Glomerular visceral epithelial cell (primary cell): ENCODE results near the gene LEPROT.
"Not testable (repeated sequence)": the region's sequence is repeated elsewhere in the genome, so short reads cannot be mapped to it uniquely, and the experiment has no call there.

ENCODE experiments used
- DNase-seq: peaks from one replicate; pipeline ENCODE4 v3.0.0-alpha.2; 2016; ENCODE audit errors: extremely low spot score

LEPROT gene

GRCh38 chr1:65437616-65438015, 17.1 kb downstream of the LEPROT start:
- no peak for DNase-seq

GRCh38 chr1:65440322-65440900, 19.9 kb downstream of the LEPROT start:
- DNase-seq, result no peak

DNA sequence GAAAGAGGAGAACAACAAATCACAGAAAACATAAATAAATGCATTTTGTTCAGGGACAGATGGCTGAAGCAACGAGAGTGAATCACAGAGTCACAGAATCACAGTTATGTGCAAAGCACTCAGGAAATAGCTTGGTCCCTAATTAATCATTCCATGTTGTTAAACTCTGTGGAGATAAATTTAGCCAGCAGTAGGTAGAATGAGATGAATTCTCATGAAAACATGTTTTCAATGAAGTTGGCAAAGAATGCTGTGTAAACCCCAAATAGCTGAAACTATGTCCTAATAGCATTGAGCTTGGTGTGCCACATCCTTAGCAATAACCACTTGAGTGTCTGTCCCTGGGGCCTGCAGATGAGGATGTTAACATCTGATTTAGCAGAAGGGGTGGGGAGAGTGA, 20.4 kb downstream of the LEPROT start:
- no peak for DNase-seq

DNA sequence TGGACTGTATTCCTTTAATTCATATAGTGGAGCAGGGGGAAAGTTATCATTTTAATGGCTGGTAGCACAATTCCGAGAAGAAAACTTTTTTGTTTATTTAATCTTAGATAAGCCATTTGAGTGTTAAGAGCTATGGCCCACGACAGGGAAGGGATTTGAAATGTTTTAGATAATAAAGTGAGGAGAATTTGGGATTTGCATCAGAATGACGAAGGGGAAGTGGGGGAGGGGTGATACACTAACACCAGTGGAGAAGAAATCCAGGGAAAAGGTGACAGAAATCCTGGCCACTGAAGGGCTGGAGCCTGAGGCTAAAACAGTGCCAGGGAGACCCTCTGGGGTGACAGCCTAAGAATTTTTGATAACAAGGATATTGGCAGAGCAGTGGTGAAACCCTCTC, 21.0 kb downstream of the LEPROT start:
- DNase-seq, result no peak

DNA sequence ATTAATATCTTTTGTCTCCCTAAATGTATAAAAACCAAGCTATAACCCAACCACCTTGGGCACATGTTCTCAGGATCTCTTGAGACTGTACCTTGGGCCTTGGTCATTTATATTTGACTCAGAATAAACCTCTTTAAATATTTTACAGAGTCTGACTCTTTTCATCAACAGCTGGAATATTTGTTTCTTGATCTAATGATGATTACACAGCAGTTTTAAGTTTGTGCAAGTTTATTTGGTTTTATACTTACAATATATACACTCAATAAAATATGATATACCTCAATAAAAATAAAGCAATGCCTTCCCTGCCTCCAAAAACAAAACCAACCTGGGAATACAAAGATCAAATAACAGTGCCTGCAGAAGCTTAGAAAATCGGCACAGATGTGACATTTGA, 22.0 kb downstream of the LEPROT start:
- DNase-seq, result no peak

DNA sequence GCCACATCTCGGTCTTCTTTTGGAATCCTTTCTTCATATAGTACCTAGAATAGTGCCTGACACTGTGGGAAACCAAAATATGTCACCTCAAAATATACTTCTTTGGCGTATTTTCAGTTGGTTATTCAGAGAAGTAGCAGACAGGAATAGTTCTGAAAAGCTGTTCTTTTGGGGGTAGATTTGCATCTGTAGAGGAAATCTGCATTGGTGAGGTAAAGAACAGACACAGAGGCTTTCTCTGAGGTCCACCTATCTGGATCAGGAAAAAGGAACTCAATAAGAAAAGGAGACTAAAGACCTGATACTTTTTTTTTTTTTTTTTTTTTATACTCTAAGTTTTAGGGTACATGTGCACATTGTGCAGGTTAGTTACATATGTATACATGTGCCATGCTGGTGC, 23.2 kb downstream of the LEPROT start:
- no peak for DNase-seq

DNA sequence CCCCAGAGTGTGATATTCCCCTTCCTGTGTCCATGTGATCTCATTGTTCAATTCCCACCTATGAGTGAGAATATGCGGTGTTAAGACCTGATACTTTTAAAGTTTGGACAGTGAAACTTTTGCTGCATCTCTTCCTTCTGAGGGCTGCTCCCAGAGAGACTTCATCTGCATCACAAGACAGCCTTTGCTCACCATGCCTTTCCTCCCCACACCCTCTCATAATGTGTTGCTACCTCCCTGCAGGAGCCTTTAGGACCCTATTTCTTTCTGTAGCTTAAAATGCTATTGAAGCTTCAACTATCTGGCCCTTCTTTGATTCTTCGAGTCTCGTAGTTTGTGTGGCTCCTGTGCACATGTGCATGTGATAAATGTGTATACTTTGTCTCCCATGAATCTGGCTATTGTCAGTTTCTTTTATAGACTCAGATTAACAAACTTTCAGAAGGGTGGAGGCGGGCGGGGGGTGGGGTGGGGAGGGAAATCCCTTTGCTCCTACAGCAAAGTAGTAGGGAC, 23.7 kb downstream of the LEPROT start:
- no peak for DNase-seq

DNA sequence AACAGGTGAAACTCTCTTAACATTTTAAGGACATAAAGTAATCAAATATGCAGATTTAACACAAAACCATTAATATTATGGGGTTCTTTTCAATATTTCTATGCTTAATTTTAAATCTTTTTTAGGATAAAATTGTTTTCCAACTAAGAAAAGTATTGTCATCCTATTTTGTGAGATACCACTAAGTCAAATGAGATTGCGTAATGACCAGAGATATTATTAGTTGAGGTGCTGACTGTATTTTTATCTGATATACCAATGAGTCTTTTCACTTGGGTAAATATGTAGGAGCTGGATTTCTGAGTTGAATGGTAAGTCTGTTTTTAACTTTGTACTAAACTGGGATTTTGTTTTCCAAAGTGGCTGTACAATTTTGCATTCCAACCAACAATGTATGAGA, 25.4 kb downstream of the LEPROT start:
- DNase-seq, result no peak

GRCh38 chr1:65449214-65449823, 28.9 kb downstream of the LEPROT start:
- DNase-seq, result no peak

GRCh38 chr1:65455678-65456077, 35.2 kb downstream of the LEPROT start:
- DNase-seq, result not testable (repeated sequence)

GRCh38 chr1:65456481-65456880, 36.0 kb downstream of the LEPROT start:
- no peak for DNase-seq

DNA sequence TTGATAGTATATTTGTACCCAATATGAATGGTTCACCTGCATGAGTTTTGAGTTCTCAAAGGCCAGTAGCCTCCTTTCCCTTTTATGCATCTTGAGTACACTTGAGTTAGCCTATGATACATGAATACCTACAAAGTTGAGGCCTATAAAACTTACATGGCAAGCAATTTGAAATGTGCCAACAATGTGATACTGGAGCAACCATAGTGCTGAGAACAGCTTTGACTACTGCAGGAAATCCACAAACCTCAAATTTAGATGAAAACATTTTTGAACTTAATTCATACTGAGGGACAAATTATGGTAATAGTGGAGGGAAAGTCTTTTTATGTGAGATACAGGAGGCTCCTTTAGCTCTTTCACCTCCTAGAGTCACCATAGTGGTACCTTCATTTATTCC, 37.4 kb downstream of the LEPROT start:
- no peak for DNase-seq

- no peak for DNase-seq
These were observed 38.4 kb downstream of the LEPROT start for GRCh38 chr1:65458730-65459396.

DNA sequence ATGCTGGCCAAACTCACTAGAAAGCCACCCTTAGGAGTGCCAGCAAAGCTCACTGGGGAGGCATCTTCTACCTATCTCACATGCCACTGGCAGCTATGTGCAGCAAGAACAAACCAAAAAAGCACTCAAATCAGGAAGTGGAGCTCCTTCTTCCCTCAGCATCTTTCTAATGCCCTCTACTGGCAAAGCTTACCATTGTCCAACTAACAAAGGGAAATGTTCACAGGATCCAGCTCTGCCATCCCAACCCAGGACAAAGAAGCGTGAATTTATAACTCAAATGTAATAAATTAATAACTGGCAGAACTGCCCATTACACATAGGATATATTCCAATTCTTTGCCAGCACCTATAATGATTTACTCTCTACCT, 38.9 kb downstream of the LEPROT start:
- peak; percentile 32 for DNase-seq

DNA sequence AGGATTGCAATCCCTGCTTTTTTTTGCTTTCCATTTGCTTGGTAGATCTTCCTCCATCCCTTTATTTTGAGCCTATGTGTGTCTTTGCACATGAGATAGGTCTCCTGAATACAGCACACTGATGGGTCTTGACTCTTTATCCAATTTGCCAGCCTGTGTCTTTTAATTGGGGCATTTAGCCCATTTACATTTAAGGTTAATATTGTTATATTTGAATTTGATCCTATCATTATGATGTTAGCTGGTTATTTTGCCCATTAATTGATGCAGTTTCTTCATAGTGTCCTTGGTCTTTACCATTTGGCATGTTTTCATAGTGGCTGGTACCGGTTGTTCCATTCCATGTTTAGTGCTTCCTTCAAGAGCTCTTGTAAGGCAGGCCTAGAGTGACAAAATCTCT, 45.4 kb downstream of the LEPROT start:
- not testable (repeated sequence) for DNase-seq

GRCh38 chr1:65467536-65467935, 47.1 kb downstream of the LEPROT start:
- DNase-seq, result peak; percentile 42

DNA sequence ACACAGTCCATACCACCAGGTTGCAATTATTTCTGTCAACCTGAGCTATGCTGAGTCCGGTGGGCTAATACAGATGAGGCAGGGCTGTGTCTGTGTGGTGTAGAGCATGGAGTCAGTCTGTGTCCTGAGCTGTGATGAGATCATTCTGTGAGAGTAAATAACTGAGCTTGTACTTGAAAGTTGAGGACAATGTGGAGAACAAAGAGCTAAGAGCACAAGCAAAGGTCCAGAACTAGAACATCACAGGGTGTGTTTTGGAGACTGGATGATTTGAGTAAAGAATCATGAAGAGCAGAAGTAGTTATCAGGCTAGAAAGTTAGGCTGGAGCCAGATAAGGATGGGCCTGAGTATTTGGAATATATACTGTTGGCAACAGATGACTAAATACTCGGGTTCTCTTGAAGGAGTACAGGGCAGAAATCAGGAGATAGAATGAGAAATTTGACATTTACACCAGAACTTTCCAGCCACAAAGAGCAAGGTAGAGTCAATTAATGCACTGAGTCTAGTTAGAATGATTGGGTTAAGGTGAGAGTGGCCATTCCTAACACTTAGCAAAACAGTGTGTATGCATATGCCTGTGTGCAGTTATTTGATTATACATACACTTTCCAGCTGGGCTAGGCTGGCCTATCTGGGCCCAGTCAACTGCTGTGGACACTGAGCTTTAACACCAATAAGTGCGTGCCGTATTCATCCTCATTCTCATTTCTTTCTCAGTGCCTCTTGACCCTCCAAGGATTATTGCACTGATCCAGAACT, 48.8 kb downstream of the LEPROT start:
- DNase-seq, result no peak

GRCh38 chr1:65469889-65470340, 49.4 kb downstream of the LEPROT start:
- DNase-seq, result no peak

GRCh38 chr1:65470766-65471165, 50.3 kb downstream of the LEPROT start:
- no peak for DNase-seq

DNA sequence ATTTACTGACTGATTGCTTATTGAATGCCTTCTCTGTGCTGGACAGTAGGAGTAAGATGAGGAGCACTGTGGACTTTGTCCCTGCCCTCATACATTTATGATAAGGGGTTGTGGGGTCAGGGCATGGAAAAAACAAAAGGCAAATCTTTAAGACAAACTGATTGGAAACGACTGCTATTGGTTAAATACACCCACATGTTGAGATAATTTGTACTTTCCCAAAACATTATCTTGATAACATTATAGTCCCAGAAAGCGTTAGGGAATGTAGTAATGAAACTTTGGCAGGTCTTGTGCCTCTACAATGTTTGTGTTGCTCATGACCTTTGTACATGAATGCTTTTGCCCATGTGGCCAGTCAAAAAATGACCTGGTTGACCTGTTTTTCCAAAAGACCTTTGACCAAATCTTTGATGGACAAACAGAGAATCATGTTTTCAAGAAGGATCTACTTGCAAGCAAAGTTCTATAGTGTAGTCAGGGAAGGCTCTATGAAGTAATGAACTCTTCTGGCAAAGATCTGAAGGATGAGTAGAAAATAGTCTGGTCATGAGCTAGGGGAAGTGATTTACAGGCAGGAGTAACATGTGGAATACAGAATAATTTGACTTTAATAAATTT, 50.9 kb downstream of the LEPROT start:
- DNase-seq, result no peak

DNA sequence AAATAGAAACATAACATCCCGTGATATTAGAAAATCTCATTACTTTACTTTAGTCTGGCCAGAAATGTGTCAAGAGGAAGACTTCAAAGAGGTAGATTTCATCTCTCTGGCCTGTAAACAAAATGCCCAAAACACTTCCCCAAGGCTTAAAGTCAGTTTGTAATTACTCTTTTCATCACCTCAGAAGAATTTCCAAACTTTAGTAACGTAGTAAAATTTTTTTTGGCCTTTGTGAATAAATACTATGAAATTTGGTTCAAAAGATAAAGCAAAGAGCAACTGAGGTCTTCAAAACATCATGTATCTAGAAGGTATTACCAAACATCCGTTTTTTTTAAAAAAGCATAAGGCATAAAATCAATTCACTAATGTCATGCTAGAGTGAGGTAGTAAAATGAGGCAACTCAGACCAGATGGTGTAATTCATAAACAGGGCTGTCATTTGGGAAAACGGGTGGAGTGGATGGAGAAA, 51.4 kb downstream of the LEPROT start:
- DNase-seq, result no peak

- no peak for DNase-seq
These were observed 55.9 kb downstream of the LEPROT start for GRCh38 chr1:65476327-65476726.
